Measurements from ENCODE around the gene ADAMTSL1.

The ADAMTSL1 gene

GRCh38 chr9:18466101-18466500 lies 7.9 kb upstream of the ADAMTSL1 start:
- no peak for DNase-seq (ENCODE audit: low read depth in 1 of 2, low spot score in 1 of 2)

- no peak for DNase-seq (ENCODE audit: low read depth in 1 of 2, low spot score in 1 of 2)
Observed at GRCh38 chr9:18467696-18468095, 6.3 kb upstream of the ADAMTSL1 start.

- no peak for DNase-seq (ENCODE audit: low read depth in 1 of 2, low spot score in 1 of 2)
Observed at GRCh38 chr9:18472435-18472834, 1.5 kb upstream of the ADAMTSL1 start.

- no peak for DNase-seq (ENCODE audit: low read depth in 1 of 2, low spot score in 1 of 2)
Observed at GRCh38 chr9:18472841-18473251, 1.1 kb upstream of the ADAMTSL1 start.

- DNase-seq (ENCODE audit: low read depth in 1 of 2, low spot score in 1 of 2) = no peak
Observed at GRCh38 chr9:18474783-18475182, 830 bp downstream of the ADAMTSL1 start.

- no peak for DNase-seq (ENCODE audit: low read depth in 1 of 2, low spot score in 1 of 2)
Observed at GRCh38 chr9:18477121-18477660, 3.2 kb downstream of the ADAMTSL1 start.

GRCh38 chr9:18477719-18478118 lies 3.8 kb downstream of the ADAMTSL1 start:
- no peak for DNase-seq (ENCODE audit: low read depth in 1 of 2, low spot score in 1 of 2)

- DNase-seq (ENCODE audit: low read depth in 1 of 2, low spot score in 1 of 2) = no peak
Observed at GRCh38 chr9:18478501-18479361, 4.8 kb downstream of the ADAMTSL1 start.

GRCh38 chr9:18479405-18479804 lies 5.5 kb downstream of the ADAMTSL1 start:
- DNase-seq (ENCODE audit: low read depth in 1 of 2, low spot score in 1 of 2) = no peak

GRCh38 chr9:18480662-18481093 lies 6.7 kb downstream of the ADAMTSL1 start:
- no peak for DNase-seq (ENCODE audit: low read depth in 1 of 2, low spot score in 1 of 2)

GRCh38 chr9:18482371-18482770 lies 8.4 kb downstream of the ADAMTSL1 start:
- DNase-seq (ENCODE audit: low read depth in 1 of 2, low spot score in 1 of 2) = no peak

GRCh38 chr9:18485714-18486113 lies 11.8 kb downstream of the ADAMTSL1 start:
- no peak for DNase-seq (ENCODE audit: low read depth in 1 of 2, low spot score in 1 of 2)

- no peak for DNase-seq (ENCODE audit: low read depth in 1 of 2, low spot score in 1 of 2)
Observed at GRCh38 chr9:18487611-18488010, 13.7 kb downstream of the ADAMTSL1 start.

- no peak for DNase-seq (ENCODE audit: low read depth in 1 of 2, low spot score in 1 of 2)
Observed at GRCh38 chr9:18488886-18489285, 14.9 kb downstream of the ADAMTSL1 start.

GRCh38 chr9:18489861-18490260 lies 15.9 kb downstream of the ADAMTSL1 start:
- DNase-seq (ENCODE audit: low read depth in 1 of 2, low spot score in 1 of 2) = no peak

- DNase-seq (ENCODE audit: low read depth in 1 of 2, low spot score in 1 of 2) = no peak
Observed at GRCh38 chr9:18490641-18491370, 16.9 kb downstream of the ADAMTSL1 start.

GRCh38 chr9:18492612-18493011 lies 18.7 kb downstream of the ADAMTSL1 start:
- DNase-seq (ENCODE audit: low read depth in 1 of 2, low spot score in 1 of 2) = no peak

GRCh38 chr9:18493451-18493993 lies 19.6 kb downstream of the ADAMTSL1 start:
- no peak for DNase-seq (ENCODE audit: low read depth in 1 of 2, low spot score in 1 of 2)

- no peak for DNase-seq (ENCODE audit: low read depth in 1 of 2, low spot score in 1 of 2)
Observed at GRCh38 chr9:18495065-18495464, 21.1 kb downstream of the ADAMTSL1 start.

- DNase-seq (ENCODE audit: low read depth in 1 of 2, low spot score in 1 of 2) = no peak
Observed at GRCh38 chr9:18496256-18497000, 22.5 kb downstream of the ADAMTSL1 start.

- DNase-seq (ENCODE audit: low read depth in 1 of 2, low spot score in 1 of 2) = no peak
Observed at GRCh38 chr9:18499062-18499461, 25.1 kb downstream of the ADAMTSL1 start.
